Inflammatory macrophage (primary cell): ENCODE results near the gene DYNLRB2.

Experiments used
- DNase-seq, 2 donors: peaks; one replicate each; pipeline ENCODE4 v3.0.0-alpha.2; 2020 to 2022
- total RNA-seq, 18 experiments: gene quantifications; one replicate each; lab custom pipeline; 2026; ENCODE audit warnings: mixed read lengths in 6 of 18, inconsistent platforms in 2 of 18; lab: John Stamatoyannopoulos, UW

The DYNLRB2 gene
- total RNA-seq: 0 to 0.16 (median 0.03) reads per million in 18 experiments

DNA sequence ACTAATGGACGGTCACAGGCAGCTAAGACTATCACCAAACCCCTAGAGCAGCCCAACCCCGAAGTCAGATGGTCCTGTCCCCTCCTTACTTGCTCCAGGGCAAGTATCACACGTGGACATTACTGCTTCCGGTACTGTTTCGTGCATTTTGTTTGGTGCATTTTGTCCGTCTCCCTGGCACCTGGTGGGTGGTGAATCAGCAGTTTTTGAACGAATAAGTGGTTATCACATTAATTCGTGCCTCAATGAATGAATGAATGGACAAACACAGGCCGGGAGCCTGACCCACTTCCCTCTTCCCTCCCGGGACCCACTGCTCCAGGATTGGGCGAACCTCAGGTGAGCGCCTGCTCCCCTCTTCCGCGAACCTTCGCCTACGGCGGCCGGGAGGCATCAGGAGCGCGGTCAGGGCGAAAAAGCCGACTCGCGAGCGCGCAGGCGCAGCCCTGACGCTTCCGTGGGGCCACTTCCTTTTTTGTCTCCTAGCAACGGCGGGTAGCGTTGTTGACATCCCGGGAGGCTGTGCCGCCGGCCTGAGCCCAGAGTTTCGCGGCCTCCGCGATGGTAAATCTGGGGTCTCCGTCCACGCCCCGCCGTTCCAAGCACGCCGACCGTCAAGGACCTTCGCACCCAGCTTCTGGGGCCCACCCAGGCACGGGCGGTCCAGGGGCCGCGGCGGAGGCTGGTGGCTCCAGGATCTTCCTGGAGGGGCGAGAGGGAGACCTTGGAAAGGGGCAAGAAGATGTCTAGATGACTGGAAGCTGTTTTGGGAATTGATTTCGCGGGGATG lies at the start of gene DYNLRB2:
Gene DYNLRB2 (plus strand): TSS at position 478 of the 790 bp plus-strand sequence. CDS start 84 bp downstream, at position 562.
- DNase-seq: peak; percentile 89 to 96

- peak in 1 of 2 donors; percentile 3 for DNase-seq
These were observed 40.5 kb upstream of the DYNLRB2 start for GRCh38 chr16:80500116-80500859.

GRCh38 chr16:80500961-80501525 lies 39.8 kb upstream of the DYNLRB2 start:
- DNase-seq: no peak

- DNase-seq: no peak
These were observed 37.7 kb upstream of the DYNLRB2 start for GRCh38 chr16:80503107-80503506.

- no peak for DNase-seq
These were observed 33.3 kb upstream of the DYNLRB2 start for GRCh38 chr16:80507538-80507937.

DNA sequence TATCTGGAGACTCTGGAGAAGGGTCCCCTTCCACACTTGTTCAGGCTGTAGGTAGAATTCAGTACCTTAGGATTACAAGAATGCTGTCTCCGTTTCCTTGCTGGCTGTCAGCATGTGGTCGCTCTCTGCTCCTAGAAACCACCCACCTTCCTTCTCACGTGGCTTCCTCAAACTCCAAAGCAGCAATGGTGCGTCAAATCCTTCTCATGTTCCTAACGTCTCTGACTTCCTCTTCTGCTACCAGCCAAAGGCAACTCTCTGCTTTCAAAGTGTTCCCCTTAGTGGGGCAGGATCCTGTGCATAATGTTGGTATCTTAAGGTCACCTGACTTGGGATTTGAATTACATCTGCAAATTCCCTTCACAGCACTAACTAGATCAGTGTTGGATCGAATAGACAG lies 30.9 kb upstream of the DYNLRB2 start:
- DNase-seq: peak; percentile 68 to 77

DNA sequence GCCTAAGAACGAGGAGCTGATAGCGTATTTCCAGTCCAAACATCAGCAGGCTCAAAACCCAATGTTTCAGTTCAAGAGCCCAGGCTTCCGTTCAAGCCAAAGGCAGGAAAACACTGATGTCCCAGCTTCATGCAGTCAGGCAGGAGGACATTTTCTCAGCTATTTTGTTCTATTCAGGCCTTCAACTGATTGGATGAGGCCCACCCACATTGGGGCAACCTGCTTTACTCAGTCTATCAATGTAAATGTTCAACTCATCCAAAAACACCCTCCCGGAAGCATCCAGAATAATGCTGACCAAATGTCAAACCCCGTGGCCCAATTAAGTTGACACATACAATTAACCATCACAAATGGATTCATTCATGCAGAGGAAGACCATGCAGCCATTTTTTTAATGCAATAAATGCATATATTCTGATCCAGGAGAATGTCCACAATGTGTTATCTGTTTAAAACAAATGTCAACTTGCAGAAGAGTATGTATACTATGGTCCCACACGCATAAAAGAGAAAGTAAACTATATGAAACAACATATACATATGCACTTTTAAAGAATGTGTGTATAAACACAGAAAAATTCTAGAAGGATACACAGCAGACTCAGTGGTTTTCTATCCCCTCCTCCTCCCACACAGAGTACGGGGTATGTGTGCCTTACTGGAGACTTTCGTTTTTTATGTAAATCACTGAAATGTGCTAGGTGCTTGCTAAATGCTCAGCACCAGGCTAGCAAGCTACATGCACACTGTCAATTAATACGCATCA lies 28.8 kb upstream of the DYNLRB2 start:
- no peak for DNase-seq

- DNase-seq: no peak
These were observed 28.3 kb upstream of the DYNLRB2 start for GRCh38 chr16:80512593-80512853.

GRCh38 chr16:80515374-80515773 lies 25.4 kb upstream of the DYNLRB2 start:
- DNase-seq: no peak

GRCh38 chr16:80517846-80518245 lies 22.9 kb upstream of the DYNLRB2 start:
- DNase-seq: no peak

- no peak for DNase-seq
These were observed 22.4 kb upstream of the DYNLRB2 start for GRCh38 chr16:80518436-80518835.

DNA sequence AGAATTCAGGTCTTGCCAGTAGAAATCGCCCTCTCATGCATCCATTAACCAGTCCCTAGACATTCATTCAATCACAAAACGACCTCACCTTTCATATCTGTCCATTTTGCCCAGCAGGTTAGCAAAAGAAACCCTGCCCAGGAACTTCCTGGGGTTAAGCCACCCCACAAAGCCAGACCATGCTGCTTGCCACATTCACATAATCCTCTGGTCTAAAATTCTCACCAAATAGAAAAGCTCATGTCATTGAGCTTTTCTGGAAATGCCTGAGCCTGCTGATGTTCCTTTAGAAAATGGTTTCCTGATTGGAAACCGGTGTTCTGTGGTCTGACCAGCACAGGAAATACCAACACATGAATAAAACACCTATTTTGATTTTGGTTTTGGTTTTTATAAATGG lies 21.6 kb upstream of the DYNLRB2 start:
- no peak for DNase-seq

GRCh38 chr16:80525420-80525819 lies 15.4 kb upstream of the DYNLRB2 start:
- no peak for DNase-seq

DNA sequence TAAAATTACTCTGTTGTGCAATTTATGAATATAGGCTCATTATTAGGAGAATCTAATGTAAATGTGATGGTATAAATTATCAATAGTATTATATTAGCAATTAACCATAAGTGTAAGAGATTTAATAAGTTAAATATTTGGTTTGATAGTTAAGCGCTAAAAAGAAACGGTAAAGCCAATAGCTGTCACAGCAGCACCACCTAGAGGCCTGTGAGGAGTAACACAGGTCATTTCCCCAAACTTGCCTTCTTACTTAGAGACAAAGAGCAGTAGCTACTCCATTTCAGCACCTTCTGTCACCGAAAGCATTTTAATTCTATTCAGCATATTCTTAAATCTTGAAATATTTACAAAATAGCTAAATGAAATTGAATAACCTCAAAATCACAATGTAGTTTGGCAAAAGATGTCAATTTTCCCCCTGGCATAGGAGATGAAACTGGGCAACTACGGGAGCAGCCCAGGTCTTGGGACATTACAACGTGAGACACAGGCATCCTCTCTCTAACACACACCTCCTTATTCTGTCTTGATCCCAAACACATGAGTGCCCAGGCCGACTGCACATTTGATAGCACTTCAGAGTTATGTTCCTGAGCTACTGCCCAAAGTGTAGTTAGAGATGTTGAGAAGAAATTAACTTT lies 14.3 kb upstream of the DYNLRB2 start:
- peak; percentile 73 to 74 for DNase-seq

- DNase-seq: peak; percentile 58 to 74
These were observed 13.5 kb upstream of the DYNLRB2 start for GRCh38 chr16:80527297-80527696.

DNA sequence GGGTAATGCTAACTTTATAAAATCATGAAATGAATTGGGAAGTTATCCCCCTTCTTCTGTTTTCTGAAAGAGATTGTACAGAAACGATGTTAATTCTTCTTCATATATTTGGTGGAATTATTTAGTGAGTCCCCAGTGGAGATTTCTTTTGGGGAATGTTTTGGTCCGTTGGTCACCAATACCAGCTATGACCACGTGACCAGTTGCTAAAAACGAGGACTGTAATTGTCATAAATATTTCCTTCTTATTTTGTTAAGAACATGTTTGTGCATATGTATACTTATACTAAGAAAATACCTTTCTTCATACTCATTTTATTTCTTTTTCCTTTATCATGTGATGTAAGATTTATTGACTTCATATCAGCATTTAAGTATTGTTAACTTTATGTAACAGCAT lies 10.3 kb upstream of the DYNLRB2 start:
- no peak for DNase-seq

DNA sequence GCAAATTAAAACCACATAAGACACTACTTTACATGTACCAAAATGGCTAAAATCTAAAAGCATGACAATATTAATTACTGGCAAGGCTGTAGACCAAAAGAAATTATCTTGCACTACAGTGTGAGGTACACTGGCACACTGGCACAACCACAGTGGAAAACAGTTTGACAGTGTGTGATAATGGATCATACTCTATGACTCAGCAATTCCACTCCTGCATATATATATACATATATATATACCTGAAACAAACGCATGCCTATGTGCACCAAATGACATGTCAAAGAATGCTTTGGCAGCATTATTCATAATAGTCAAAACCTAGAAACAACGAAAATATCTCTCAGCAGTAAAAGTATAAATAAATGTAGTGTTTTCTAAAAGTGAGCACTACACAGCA lies 4.6 kb upstream of the DYNLRB2 start:
- no peak for DNase-seq

DNA sequence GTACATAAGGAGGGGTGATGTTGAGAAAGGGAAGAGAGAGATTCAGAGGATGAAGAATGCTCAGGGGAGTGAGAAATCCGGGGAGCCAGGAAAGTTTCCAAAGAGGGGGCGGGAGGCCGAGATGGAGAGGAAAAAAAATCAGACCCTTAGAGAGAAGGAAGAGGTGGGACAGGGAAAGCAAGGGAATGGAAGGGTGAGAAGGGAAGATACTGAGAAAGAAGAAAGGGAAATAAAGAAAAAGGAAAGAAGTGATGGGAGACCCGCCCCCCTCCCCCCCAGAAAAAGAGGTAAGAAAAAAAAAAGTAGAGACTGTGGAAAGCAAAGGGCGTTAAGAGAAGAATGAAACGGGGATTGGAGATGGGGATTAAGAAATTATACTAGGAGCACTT lies 507 bp downstream of the DYNLRB2 start:
- no peak for DNase-seq

DNA sequence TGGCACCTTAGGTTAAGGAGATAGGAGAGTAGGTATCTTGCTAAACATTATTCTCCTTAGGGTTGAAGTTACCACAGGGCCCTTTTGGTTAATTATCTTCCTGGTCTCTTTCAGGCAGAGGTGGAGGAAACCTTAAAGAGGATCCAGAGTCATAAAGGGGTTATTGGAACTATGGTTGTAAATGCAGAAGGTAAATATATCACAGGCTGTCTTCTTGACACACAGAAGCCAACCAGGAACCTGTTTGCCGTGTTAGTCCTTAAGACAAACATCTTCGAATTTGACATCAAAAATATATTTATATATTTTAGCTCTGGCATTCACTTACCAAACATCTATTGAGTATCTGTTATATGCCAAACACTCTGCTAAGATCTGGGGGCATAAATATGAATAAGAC lies 2.4 kb downstream of the DYNLRB2 start:
- DNase-seq: no peak

DNA sequence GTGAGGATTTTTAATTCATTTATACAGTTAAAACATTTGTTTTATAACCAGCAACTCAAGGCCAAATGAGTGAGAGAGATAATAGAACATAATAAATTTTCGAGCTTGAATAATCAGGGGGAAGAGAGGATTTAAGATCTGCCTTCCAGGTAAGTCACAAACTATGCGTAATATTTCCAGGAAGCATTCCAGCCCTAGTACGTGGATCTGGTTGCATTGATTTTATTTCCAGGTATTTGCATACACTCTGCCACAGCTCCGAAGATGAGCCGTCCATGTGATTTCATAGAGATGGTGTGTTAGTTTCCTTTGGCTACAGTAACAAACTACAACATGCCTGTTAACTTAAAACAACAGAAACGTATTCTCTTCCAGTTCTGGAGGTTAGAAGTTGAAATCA lies 3.5 kb downstream of the DYNLRB2 start:
- DNase-seq: no peak

DNA sequence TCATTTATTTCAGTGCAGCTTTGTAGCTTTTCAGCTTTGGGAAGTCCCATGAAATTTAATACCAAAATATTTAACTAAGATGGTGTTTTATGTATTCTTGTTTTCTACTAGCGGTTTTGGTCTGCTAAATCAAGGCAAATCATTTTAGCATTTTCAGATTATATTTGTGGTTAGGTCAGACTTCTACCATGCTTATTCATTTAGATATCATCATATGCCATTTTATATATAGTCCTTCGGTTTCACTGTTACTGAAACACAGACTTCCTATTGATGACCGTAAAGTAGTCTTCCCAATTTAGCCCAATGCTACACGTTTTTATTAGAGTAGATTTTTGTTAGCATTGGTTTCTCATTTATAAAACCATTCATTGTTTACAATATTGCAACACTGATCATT lies 5.5 kb downstream of the DYNLRB2 start:
- no peak for DNase-seq

DNA sequence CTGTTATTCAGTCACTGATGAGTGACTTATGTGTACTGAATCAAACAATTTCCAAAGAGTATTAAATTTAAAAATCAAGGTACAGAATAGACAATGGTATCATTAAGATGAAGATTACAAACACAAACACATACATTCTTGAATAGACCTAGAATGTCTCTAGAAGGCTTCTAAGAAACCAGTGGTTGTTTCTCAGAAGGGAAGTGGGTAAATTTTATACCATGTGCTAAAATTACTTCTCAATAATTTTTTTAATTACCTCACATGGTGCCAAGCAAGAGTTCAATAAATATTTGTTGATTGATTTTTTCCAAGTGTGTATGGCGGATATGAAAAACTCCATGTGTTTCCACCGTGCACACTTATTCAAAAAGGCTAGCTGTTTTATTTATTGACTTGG lies 6.4 kb downstream of the DYNLRB2 start:
- DNase-seq: no peak

DNA sequence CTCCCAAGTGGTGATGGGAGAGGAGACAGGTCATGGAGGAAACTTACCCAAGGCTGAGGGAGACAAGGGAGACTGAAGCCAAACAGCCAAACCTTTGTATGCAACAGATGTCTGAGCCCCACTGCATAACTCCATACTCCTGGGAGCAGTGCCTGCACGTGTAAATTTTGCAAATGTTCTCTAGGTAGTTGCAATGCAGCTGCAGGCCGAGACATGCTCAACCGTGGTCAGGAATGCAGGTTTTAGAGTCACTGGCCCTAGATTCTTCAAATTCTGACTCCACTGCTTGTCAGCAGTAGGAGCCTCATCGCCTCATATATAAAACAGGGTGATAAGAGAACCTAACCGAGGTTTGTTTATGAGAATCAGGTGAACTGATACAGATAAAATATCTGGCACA lies 11.5 kb downstream of the DYNLRB2 start:
- no peak for DNase-seq
